KMS-11 (cell line): Measurements from ENCODE around the gene MYO3B.

Experiments
- H2AFZ ChIP-seq: fragments of 200-600 bp; sonication (generic); 2 replicates; pipeline ENCODE4 v1.6.1; 2016; ENCODE audit warnings: antibody characterized with exemption, mixed run types, low read depth
- H3K27ac ChIP-seq: fragments of 200-600 bp; sonication (generic); 2 replicates; pipeline ENCODE4 v1.6.1; 2016; ENCODE audit warnings: mild to moderate bottlenecking, mixed run types
- H3K27me3 ChIP-seq: fragments of 200-600 bp; sonication (generic); 2 replicates; pipeline ENCODE4 v1.6.1; 2017; ENCODE audit warnings: mild to moderate bottlenecking, low read depth, mixed run types, moderate library complexity; ENCODE audit not compliant: insufficient read depth
- H3K36me3 ChIP-seq: fragments of 200-600 bp; sonication (generic); 2 replicates; pipeline ENCODE4 v1.6.1; 2017; ENCODE audit warnings: mild to moderate bottlenecking, mixed run types; ENCODE audit not compliant: insufficient read depth
- H3K4me1 ChIP-seq: fragments of 200-600 bp; sonication (generic); 2 replicates; pipeline ENCODE4 v1.6.1; 2016; ENCODE audit warnings: mild to moderate bottlenecking, low read depth, mixed run types; ENCODE audit not compliant: poor library complexity, severe bottlenecking
- H3K4me2 ChIP-seq: fragments of 200-600 bp; sonication (generic); 2 replicates; pipeline ENCODE4 v1.7.0; 2016; ENCODE audit warnings: mild to moderate bottlenecking, mixed run types
- H3K4me3 ChIP-seq: fragments of 200-600 bp; sonication (generic); IDR thresholded peaks from 2 replicates; pipeline ENCODE4 v1.6.1; 2017; ENCODE audit warnings: low read depth, low read length, mixed read lengths; ENCODE audit not compliant: insufficient read depth
- H3K79me2 ChIP-seq: fragments of 200-600 bp; sonication (generic); 2 replicates; pipeline ENCODE4 v1.6.1; 2016; ENCODE audit warnings: low read depth, mixed run types; ENCODE audit not compliant: insufficient read depth
- H3K9ac ChIP-seq: fragments of 200-600 bp; sonication (generic); 2 replicates; pipeline ENCODE4 v1.6.1; 2016; ENCODE audit warnings: mild to moderate bottlenecking, mixed run types
- H4K20me1 ChIP-seq: fragments of 200-600 bp; sonication (generic); 2 replicates; pipeline ENCODE4 v1.6.1; 2016; ENCODE audit warnings: mild to moderate bottlenecking, mixed run types; ENCODE audit not compliant: insufficient read depth
- TF ChIP-seq, protein P1 (sequence below): fragments of 200-600 bp; sonication (generic); conservative IDR thresholded peaks from 2 replicates; pipeline ENCODE4 v1.6.1; 2017; ENCODE audit warnings: low read depth, mild to moderate bottlenecking, antibody characterized with exemption, low read length, moderate library complexity, mixed read lengths

Gene MYO3B

DNA sequence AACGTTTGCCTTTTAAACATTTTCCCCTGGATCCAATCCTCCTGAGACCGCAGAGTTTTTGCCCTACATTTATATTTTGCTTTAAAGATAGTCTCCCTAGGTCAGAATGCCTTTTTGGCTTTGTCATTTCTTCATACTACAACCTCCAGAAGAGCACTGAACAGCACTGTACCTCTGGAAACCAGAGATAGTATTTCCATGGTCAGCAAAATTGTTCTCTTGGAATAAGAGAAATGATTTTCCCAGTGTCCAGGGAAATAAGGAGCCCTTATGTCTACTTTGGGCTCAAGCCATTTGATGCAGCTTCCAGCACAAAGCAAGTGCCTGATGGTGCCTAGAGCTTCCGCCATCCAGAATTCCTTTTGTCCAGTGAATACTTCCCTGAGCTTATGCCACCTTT is 461.7 kb downstream of the MYO3B start:
- TF ChIP-seq, protein P1, sequence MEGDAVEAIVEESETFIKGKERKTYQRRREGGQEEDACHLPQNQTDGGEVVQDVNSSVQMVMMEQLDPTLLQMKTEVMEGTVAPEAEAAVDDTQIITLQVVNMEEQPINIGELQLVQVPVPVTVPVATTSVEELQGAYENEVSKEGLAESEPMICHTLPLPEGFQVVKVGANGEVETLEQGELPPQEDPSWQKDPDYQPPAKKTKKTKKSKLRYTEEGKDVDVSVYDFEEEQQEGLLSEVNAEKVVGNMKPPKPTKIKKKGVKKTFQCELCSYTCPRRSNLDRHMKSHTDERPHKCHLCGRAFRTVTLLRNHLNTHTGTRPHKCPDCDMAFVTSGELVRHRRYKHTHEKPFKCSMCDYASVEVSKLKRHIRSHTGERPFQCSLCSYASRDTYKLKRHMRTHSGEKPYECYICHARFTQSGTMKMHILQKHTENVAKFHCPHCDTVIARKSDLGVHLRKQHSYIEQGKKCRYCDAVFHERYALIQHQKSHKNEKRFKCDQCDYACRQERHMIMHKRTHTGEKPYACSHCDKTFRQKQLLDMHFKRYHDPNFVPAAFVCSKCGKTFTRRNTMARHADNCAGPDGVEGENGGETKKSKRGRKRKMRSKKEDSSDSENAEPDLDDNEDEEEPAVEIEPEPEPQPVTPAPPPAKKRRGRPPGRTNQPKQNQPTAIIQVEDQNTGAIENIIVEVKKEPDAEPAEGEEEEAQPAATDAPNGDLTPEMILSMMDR: no peak
- H3K4me3 ChIP-seq: no peak overlapping the region
- H3K36me3 ChIP-seq: no peaks in the 10 kb centered on the region
- H3K27me3 ChIP-seq: no peaks in the 10 kb centered on the region
- no peak overlapping the region for H2AFZ ChIP-seq
- no peak overlapping the region for H3K9ac ChIP-seq
- no peak overlapping the region for H3K4me2 ChIP-seq
- no peak overlapping the region for H3K27ac ChIP-seq
- H3K4me1 ChIP-seq: no peaks in the 10 kb centered on the region
- no peaks in the 10 kb centered on the region for H4K20me1 ChIP-seq
- no peaks in the 10 kb centered on the region for H3K79me2 ChIP-seq

DNA sequence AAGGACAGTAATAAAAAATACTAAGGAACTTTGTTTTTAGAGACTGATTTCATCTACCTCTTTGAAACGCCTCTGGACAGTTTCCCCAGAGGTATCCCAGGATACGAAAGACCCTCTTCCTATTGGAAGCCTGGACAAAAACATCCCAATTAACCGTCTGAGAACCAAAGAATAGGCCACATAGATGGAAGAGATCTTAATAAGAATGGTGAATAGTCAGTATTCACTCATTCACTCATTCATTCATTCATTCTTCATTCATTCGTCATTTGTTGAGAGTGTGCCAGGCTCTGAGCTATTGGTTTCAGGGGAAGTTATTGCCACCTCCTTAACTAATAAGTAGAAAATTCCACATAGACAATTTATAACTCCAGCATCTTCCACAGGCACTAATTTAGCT is 464.0 kb downstream of the MYO3B start:
- H3K36me3 ChIP-seq: no peaks in the 10 kb centered on the region
- H3K4me3 ChIP-seq: no peak overlapping the region
- H3K4me2 ChIP-seq: no peak overlapping the region
- no peak overlapping the region for H3K9ac ChIP-seq
- no peaks in the 10 kb centered on the region for H3K79me2 ChIP-seq
- TF ChIP-seq, protein P1: no peak
- H3K4me1 ChIP-seq: no peaks in the 10 kb centered on the region
- H4K20me1 ChIP-seq: no peaks in the 10 kb centered on the region
- no peak overlapping the region for H3K27ac ChIP-seq
- no peak overlapping the region for H2AFZ ChIP-seq
- no peaks in the 10 kb centered on the region for H3K27me3 ChIP-seq

DNA sequence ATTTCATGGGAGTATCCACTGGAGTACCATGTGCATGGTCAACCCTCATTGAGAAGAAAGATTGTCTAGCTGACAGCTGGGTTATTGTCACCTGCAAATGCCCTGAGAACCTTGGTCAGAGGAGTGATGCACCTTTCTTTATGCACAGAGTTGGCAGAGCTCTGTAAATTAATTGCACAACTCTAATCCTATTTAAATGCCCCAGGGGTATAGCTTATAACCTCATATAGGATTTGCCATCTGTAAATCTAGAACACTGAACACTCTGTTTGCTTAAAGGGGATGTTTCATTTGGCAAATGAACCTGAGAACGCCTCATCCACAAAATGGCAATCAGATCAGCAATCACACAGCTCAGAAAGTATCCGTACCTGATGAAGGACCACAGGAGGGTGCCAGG is 465.4 kb downstream of the MYO3B start:
- Histone ChIP-seq H3K4me2 (no peak overlapping the region), H2AFZ (no peak overlapping the region), H3K4me1 (no peaks in the 10 kb centered on the region), H3K4me3 (no peak overlapping the region), H3K9ac (no peak overlapping the region), H3K36me3 (no peaks in the 10 kb centered on the region), H4K20me1 (no peaks in the 10 kb centered on the region), H3K27me3 (no peaks in the 10 kb centered on the region), H3K27ac (no peak overlapping the region), H3K79me2 (no peaks in the 10 kb centered on the region)
- TF ChIP-seq, protein P1: no peak

DNA sequence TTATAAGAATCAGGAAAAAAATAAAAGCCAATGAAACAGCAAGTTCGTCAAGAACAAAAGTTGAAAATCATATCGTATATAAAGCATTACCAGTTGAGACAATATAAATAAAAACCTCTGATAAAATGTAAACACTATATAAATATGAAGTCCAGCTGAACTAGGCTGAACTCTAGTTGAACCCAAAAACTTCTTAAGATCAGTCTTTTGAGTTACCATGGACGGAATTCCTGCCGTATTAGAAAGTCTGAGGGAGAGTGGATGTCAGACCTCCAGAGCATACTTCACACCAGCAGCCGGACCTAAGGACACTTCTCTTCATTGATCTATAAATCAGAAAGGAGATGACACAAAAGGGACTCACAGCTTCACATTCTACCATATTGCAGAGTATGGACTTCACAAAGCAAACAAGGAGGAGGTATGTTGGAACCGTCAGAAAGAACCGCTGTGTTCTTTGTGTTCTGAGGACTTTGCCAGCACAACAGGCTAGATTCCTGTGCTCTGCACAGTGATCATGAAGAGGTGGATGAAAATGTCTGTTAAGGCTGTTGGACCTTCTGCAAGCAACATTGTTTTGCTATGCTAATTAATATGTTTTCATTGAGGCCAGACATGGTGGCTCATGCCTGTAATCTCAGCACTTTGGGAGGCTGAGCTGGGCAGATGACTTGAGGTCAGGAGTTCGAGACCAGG is 469.9 kb downstream of the MYO3B start:
- no peaks in the 10 kb centered on the region for H3K79me2 ChIP-seq
- H2AFZ ChIP-seq: no peak overlapping the region
- no peak overlapping the region for H3K4me2 ChIP-seq
- H3K27ac ChIP-seq: no peak overlapping the region
- H3K36me3 ChIP-seq: no peaks in the 10 kb centered on the region
- no peaks in the 10 kb centered on the region for H4K20me1 ChIP-seq
- H3K9ac ChIP-seq: no peak overlapping the region
- TF ChIP-seq, protein P1: no peak
- H3K4me1 ChIP-seq: no peaks in the 10 kb centered on the region
- H3K4me3 ChIP-seq: no peak overlapping the region
- H3K27me3 ChIP-seq: no peaks in the 10 kb centered on the region
